GM21786 (cell line): ENCODE measurements around the gene SGTA.
"Not testable (repeated sequence)": the region's sequence is repeated elsewhere in the genome, so short reads cannot be mapped to it uniquely, and the experiment has no call there.

Source experiments
- ATAC-seq: cut with Tn5 transposase; IDR thresholded peaks from one replicate; pipeline ENCODE4 v1.9.1; 2021; ENCODE audit not compliant: unreplicated experiment

Gene SGTA

DNA sequence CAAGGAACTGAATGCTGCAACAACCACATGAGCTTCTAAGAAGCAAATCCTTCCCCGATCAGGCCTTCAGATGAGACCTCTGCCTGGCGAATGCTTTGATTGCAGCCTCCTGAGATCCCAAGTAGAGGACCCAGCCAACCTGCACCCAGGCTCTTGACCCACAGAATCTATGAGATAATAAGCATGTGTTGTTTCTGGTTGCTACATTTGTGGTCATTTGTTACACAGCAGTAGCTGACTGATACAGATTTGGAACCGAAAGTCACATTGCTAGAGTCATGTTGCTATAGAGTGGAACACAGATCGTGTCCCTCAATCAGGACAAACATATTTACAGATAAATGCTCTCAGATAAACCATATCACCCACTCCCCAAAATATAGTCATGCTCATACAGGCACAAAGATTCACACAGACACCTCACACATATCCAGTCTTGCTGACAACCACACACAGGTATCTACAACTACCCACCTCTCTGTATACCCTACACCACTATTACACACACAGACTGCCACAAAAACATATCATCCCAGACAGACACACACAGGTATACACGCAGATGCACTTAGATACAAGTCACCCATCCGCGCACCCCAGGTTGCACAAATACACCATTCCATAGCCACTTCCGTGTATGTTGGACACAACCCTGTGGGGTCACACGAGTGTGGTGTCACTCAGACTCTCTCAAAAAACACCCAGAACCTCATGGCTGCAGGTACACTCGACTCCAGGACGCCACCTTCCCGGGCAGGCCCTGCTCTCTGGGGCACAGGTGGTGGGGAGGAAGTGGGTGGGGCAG is 67.4 kb downstream of the SGTA start:
- no peak for ATAC-seq

DNA sequence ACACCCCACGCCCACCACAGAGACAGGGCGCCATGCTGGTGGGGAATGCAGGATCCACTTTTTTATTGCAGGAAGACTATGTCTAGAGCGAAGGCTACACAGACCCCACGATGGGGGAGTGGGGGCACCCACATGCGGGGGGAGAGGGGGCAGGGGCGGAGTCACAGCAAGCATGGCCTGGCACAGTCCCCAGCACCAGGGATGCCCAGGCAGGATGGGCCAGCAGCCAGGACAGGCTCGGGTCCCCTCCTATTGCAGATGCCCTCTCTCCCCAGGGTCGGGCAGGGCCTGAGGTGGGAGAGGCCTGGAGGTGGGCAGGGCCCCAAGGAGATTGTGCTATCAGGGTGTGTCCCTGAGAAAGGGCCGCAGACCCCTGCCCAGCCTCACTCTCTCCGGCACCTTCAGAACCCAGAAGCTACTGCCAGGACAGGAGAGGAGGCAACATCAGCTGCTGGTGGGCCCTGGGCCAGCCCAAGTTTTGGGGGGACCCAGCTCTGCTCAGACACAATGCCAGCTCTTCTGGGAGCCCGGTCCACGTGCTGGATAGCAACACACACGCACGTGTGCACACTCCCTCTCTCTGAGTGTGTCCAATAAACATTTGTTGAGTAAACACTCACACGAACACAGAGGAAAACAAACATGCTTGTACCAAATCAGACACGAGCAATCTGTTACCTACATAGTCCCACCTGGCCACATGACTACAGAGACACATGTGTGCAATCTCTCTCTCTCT is 68.4 kb downstream of the SGTA start:
- no peak for ATAC-seq

DNA sequence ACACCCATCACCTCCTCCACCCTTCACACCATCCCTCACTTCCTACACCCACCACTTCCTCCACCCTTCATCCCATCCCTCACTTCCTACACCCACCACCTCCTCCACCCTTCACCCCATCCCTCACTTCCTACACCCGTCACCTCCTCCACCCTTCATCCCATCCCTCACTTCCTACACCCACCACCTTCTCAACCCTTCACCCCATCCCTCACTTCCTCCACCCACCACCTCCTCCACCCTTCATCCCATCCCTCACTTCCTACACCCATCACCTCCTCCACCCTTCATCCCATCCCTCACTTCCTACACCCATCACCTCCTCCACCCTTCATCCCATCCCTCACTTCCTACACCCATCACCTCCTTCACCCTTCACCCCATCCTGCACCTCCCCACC is 69.0 kb downstream of the SGTA start:
- not testable (repeated sequence) for ATAC-seq

DNA sequence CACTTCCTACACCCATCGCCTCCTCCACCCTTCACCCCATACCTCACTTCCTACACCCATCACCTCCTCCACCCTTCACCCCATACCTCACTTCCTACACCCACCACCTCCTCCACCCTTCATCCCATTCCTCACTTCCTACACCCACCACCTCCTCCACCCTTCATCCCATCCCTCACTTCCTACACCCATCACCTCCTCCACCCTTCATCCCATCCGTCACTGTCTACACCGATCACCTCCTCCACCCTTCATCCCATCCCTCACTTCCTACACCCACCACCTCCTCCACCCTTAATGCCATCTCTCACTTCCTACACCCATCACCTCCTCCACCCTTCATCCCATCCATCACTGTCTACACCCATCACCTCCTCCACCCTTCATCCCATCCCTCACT is 69.9 kb downstream of the SGTA start:
- not testable (repeated sequence) for ATAC-seq

DNA sequence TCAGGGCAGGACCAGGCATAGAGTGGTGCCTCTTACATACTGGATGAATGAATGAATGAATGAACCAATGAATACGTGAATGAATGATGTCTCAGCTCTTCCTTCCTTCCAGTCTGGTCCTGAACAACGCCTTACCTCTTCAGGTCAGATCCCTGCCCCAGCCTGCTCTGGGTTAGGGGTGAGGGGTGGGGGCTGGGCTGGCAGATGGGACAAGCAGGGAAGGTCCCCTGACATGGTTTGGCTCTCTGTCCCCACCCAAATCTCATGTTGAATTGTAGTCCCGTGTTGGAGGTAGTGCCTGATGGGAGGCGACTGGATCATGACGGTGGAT is 71.2 kb downstream of the SGTA start:
- no peak for ATAC-seq

DNA sequence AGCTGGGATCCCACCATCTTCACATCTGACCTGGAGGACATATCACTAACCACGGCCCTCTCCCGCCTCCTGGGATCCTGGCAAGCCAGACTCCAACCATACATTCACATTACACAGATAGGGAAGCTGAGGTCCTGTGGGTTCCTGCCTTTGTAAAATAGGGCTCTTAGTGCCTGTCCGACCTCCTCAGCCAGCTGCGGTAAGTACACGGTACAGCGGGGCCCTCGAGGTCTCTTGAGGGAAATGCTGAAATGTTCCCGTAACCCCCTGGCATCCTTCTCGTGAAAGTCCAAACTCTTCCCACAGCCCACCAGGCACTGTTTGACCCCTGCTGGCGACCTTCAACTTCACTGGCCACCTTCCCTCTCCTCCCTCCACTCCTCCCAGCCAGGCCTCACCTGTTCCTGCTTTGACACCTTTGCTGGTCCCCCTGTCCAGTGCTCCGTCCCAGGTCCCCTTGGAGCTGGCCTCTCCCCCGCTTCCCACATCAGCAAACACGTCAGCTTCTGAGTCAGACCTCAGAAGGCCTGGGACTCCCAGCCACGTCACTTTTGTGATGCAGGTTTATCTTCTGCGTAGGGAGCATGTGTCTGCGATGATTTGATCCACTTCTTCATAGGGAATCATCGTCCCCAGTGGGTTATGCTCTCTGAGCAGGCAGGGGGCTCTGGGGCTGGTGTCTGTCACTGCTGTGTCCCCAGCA is 71.8 kb downstream of the SGTA start:
- ATAC-seq, result no peak

DNA sequence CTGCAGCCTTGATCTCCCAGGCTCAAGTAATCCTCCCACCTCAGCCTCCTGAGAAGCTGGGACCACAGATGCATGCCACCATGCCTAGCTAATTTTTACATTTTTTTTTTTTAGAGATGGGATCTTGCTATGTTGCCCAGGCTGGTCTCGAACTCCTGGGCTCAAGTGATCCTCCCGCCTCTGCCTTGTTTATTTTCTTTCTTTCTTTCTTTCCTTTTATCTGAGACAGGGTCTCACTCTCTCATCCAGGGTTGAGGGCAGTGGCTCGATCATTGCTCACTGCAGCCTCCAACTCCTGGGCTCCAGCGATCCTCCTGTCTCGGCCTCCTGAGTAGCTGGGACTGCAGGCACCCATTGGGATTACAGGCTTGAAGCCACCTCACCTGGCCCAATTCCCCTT is 76.8 kb downstream of the SGTA start:
- no peak for ATAC-seq
